SK-N-SH treated with all-trans-retinoic acid at 6 μM for 48 hours (cell line): ENCODE measurements around the gene HTD2.
A peak's percentile ranks its signal among the peaks of the same experiment; 100 is the strongest.
"Not testable (repeated sequence)": the region's sequence is repeated elsewhere in the genome, so short reads cannot be mapped to it uniquely, and the experiment has no call there.

Source experiments
- ATAC-seq: fragments of 200-7000 bp; cut with Tn5 transposase; 3 replicates; pipeline ENCODE4 v1.9.1; 2020; ENCODE audit warnings: mild to moderate bottlenecking, moderate library complexity
- ARNTL ChIP-seq: fragments of 450-650 bp; formaldehyde crosslinking; IDR thresholded peaks from 2 replicates; pipeline ENCODE4 v1.5.0; 2020; ENCODE audit warnings: low read depth, mild to moderate bottlenecking, moderate library complexity, borderline replicate concordance
- BACH2 ChIP-seq: fragments of 250-450 bp; sonication (Bioruptor Pico); IDR thresholded peaks from 2 replicates; pipeline ENCODE4 v1.9.0; 2021; ENCODE audit warnings: mild to moderate bottlenecking, borderline replicate concordance
- CSDC2 ChIP-seq: fragments of 250-450 bp; sonication (Bioruptor Pico); IDR thresholded peaks from 2 replicates; pipeline ENCODE4 v1.5.0; 2020; ENCODE audit warnings: mild to moderate bottlenecking, moderate library complexity
- GLIS3 ChIP-seq: fragments of 250-450 bp; sonication (Bioruptor Pico); IDR thresholded peaks from 2 replicates; pipeline ENCODE4 v1.5.0; 2020; ENCODE audit warnings: mild to moderate bottlenecking, moderate library complexity
- ISL1 ChIP-seq: fragments of 250-450 bp; sonication (Bioruptor Pico); IDR thresholded peaks from 2 replicates; pipeline ENCODE4 v2.1.2; 2022; ENCODE audit warnings: mild to moderate bottlenecking, moderate library complexity
- PPARA ChIP-seq: fragments of 250-450 bp; sonication (Bioruptor Pico); IDR thresholded peaks from 2 replicates; pipeline ENCODE4 v1.5.0; 2020; ENCODE audit warnings: mild to moderate bottlenecking, borderline replicate concordance
- RARB ChIP-seq: fragments of 250-450 bp; sonication (Bioruptor Pico); IDR thresholded peaks from 2 replicates; pipeline ENCODE4 v1.8.0; 2021; ENCODE audit warnings: mild to moderate bottlenecking, moderate library complexity
- SNAI2 ChIP-seq: fragments of 250-450 bp; sonication (Bioruptor Pico); IDR thresholded peaks from 2 replicates; pipeline ENCODE4 v1.5.0; 2020; ENCODE audit warnings: mild to moderate bottlenecking, moderate library complexity
- TCF4 ChIP-seq: fragments of 250-450 bp; sonication (Bioruptor Pico); IDR thresholded peaks from 2 replicates; pipeline ENCODE4 v1.8.0; 2021; ENCODE audit warnings: mild to moderate bottlenecking, moderate library complexity, borderline replicate concordance
- TOX ChIP-seq: fragments of 250-450 bp; sonication (Bioruptor Pico); IDR thresholded peaks from 2 replicates; pipeline ENCODE4 v1.8.0; 2021; ENCODE audit warnings: mild to moderate bottlenecking, moderate library complexity, borderline replicate concordance
- TSHZ2 ChIP-seq: fragments of 250-450 bp; sonication (Bioruptor Pico); IDR thresholded peaks from 2 replicates; pipeline ENCODE4 v1.5.0; 2020; ENCODE audit warnings: mild to moderate bottlenecking, moderate library complexity
- ZC3H10 ChIP-seq: fragments of 250-450 bp; sonication (Bioruptor Pico); IDR thresholded peaks from 2 replicates; pipeline ENCODE4 v1.5.1; 2021; ENCODE audit warnings: mild to moderate bottlenecking, moderate library complexity
- ZFP30 ChIP-seq: fragments of 450-650 bp; formaldehyde crosslinking; IDR thresholded peaks from 2 replicates; pipeline ENCODE4 v1.5.0; 2022; ENCODE audit warnings: mild to moderate bottlenecking, moderate library complexity
- ZNF565 ChIP-seq: fragments of 450-650 bp; formaldehyde crosslinking; conservative IDR thresholded peaks from 2 replicates; pipeline ENCODE4 v1.5.0; 2020; ENCODE audit warnings: low read depth, mild to moderate bottlenecking, moderate library complexity
- ZNF70 ChIP-seq: fragments of 450-650 bp; formaldehyde crosslinking; IDR thresholded peaks from 2 replicates; pipeline ENCODE4 v1.5.0; 2020; ENCODE audit warnings: mild to moderate bottlenecking, moderate library complexity
- TF ChIP-seq, protein P1 (sequence below): fragments of 250-450 bp; sonication (Bioruptor Pico); IDR thresholded peaks from 2 replicates; pipeline ENCODE4 v1.5.1; 2021; ENCODE audit warnings: mild to moderate bottlenecking, moderate library complexity
- TF ChIP-seq, protein P2 (sequence below): fragments of 250-450 bp; sonication (Bioruptor Pico); IDR thresholded peaks from 2 replicates; pipeline ENCODE4 v1.8.0; 2021; ENCODE audit warnings: low read depth, mild to moderate bottlenecking, moderate library complexity, borderline replicate concordance
- TF ChIP-seq, protein P3 (sequence below): fragments of 250-450 bp; sonication (Bioruptor Pico); IDR thresholded peaks from 2 replicates; pipeline ENCODE4 v1.5.1; 2020; ENCODE audit warnings: low read depth, mild to moderate bottlenecking, moderate library complexity
- TF ChIP-seq, protein P4 (sequence below): fragments of 250-450 bp; sonication (Bioruptor Pico); IDR thresholded peaks from 2 replicates; pipeline ENCODE4 v1.8.0; 2020; ENCODE audit warnings: mild to moderate bottlenecking, moderate library complexity, borderline replicate concordance

HTD2 gene

GRCh38 chr3:58261954-58262666 lies 44.2 kb upstream of the HTD2 start:
- no peak for ATAC-seq

GRCh38 chr3:58266577-58266976 lies 39.7 kb upstream of the HTD2 start:
- TF ChIP-seq TCF4 (CRISPR knock-in tag) (no peak), SNAI2 (CRISPR knock-in tag) (no peak), RARB (CRISPR knock-in tag) (no peak)
- ATAC-seq = peak; percentile 31; the same call in 1 of the 3 replicates

More at GRCh38 chr3:58261954-58262666, 44.2 kb upstream of the HTD2 start:
- no peak for TF ChIP-seq GLIS3 (CRISPR knock-in tag)

- ATAC-seq = not testable (repeated sequence)
Observed at GRCh38 chr3:58267543-58267942, 38.8 kb upstream of the HTD2 start.

DNA sequence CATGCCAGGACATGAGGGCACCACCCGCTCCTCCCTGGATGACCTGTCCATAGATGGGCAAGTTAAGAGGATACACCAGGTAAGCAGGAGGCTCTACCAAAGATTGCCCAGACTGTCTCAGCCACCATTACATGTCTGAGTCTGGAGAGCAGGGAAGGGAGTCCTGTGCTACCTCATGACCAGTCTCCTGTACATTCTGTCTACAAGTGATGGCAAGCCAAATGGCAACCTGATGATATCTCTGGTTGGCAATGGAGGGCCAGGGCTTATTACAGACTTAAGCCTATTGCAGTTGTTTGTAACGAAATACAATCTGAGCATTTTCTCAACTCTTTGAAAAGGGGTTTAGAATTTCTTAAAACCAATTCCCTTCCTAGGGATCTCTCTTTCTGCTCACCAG lies 37.0 kb upstream of the HTD2 start:
- TF ChIP-seq GLIS3 (CRISPR knock-in tag) (no peak), CSDC2 (CRISPR knock-in tag) (no peak), PPARA (CRISPR knock-in tag) (no peak), ZNF70 (CRISPR knock-in tag) (no peak), TCF4 (CRISPR knock-in tag) (no peak), TOX (CRISPR knock-in tag) (no peak), TSHZ2 (no peak), ZC3H10 (CRISPR knock-in tag) (no peak), ISL1 (no peak), ZNF565 (CRISPR knock-in tag) (no peak), SNAI2 (CRISPR knock-in tag) (no peak)
- TF ChIP-seq, protein P1, sequence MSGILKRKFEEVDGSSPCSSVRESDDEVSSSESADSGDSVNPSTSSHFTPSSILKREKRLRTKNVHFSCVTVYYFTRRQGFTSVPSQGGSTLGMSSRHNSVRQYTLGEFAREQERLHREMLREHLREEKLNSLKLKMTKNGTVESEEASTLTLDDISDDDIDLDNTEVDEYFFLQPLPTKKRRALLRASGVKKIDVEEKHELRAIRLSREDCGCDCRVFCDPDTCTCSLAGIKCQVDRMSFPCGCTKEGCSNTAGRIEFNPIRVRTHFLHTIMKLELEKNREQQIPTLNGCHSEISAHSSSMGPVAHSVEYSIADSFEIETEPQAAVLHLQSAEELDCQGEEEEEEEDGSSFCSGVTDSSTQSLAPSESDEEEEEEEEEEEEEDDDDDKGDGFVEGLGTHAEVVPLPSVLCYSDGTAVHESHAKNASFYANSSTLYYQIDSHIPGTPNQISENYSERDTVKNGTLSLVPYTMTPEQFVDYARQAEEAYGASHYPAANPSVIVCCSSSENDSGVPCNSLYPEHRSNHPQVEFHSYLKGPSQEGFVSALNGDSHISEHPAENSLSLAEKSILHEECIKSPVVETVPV (CRISPR knock-in tag) = no peak
- no peak for ATAC-seq

GRCh38 chr3:58270485-58270884 lies 35.8 kb upstream of the HTD2 start:
- TF ChIP-seq ZFP30 = no peak
- no peak for TF ChIP-seq ISL1
- TF ChIP-seq, protein P2, sequence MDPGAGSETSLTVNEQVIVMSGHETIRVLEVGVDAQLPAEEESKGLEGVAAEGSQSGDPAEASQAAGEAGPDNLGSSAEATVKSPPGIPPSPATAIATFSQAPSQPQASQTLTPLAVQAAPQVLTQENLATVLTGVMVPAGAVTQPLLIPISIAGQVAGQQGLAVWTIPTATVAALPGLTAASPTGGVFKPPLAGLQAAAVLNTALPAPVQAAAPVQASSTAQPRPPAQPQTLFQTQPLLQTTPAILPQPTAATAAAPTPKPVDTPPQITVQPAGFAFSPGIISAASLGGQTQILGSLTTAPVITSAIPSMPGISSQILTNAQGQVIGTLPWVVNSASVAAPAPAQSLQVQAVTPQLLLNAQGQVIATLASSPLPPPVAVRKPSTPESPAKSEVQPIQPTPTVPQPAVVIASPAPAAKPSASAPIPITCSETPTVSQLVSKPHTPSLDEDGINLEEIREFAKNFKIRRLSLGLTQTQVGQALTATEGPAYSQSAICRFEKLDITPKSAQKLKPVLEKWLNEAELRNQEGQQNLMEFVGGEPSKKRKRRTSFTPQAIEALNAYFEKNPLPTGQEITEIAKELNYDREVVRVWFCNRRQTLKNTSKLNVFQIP (CRISPR knock-in tag) = no peak
- TF ChIP-seq ZC3H10 (CRISPR knock-in tag) = no peak
- TF ChIP-seq ZNF70 (CRISPR knock-in tag) = no peak
- no peak for TF ChIP-seq SNAI2 (CRISPR knock-in tag)
- no peak for TF ChIP-seq ZNF565 (CRISPR knock-in tag)
- no peak for ATAC-seq

DNA sequence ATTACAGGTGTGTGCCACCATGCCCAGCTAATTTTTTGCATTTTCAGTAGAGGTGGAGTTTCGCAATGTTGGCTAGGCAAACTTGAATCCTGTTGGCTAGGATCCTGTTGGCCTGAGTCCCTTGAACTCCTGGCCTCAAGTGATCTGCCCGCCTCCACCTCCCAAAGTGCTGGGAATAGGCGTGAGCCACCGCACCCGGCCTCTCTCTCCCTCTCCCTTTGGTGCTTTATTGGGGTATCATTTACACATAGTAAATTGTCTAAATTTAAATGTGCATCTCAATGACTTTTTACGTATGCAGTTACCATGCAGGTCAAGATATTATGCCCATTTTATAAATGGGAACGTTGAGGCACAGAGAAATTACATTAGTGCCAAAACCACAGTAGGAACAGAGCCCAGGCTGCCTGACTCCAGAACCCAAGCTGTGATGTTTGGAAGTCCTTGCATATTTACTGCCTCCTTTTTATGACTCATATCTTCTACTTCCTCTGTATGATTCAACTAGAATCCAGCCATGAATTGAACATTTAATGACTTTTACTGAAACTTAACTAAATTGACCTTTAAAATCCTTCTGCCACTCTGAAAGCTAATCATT lies 34.3 kb upstream of the HTD2 start:
- TF ChIP-seq SNAI2 (CRISPR knock-in tag) (no peak), ZC3H10 (CRISPR knock-in tag) (no peak), BACH2 (CRISPR knock-in tag) (no peak), ARNTL (CRISPR knock-in tag) (no peak)
- TF ChIP-seq, protein P3, sequence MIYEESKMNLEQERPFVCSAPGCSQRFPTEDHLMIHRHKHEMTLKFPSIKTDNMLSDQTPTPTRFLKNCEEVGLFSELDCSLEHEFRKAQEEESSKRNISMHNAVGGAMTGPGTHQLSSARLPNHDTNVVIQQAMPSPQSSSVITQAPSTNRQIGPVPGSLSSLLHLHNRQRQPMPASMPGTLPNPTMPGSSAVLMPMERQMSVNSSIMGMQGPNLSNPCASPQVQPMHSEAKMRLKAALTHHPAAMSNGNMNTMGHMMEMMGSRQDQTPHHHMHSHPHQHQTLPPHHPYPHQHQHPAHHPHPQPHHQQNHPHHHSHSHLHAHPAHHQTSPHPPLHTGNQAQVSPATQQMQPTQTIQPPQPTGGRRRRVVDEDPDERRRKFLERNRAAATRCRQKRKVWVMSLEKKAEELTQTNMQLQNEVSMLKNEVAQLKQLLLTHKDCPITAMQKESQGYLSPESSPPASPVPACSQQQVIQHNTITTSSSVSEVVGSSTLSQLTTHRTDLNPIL (CRISPR knock-in tag) = peak; percentile 23; the same call in 1 of the 2 replicates
- TF ChIP-seq, protein P4, sequence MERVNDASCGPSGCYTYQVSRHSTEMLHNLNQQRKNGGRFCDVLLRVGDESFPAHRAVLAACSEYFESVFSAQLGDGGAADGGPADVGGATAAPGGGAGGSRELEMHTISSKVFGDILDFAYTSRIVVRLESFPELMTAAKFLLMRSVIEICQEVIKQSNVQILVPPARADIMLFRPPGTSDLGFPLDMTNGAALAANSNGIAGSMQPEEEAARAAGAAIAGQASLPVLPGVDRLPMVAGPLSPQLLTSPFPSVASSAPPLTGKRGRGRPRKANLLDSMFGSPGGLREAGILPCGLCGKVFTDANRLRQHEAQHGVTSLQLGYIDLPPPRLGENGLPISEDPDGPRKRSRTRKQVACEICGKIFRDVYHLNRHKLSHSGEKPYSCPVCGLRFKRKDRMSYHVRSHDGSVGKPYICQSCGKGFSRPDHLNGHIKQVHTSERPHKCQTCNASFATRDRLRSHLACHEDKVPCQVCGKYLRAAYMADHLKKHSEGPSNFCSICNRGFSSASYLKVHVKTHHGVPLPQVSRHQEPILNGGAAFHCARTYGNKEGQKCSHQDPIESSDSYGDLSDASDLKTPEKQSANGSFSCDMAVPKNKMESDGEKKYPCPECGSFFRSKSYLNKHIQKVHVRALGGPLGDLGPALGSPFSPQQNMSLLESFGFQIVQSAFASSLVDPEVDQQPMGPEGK (CRISPR knock-in tag) = 0 out of 2 replicates have a peak, but pooled peaks have one; percentile 13
- ATAC-seq = peak; percentile 96
